NCI-H1417 treated with DMSO at 0.1 percent for 48 hours (cell line): ENCODE measurements around the gene ZSCAN2.
"Not testable (repeated sequence)": the region's sequence is repeated elsewhere in the genome, so short reads cannot be mapped to it uniquely, and the experiment has no call there.

Experiments used
- DNase-seq: peaks from one replicate; lab custom pipeline; 2025; lab: John Stamatoyannopoulos, UW

Gene ZSCAN2

DNA sequence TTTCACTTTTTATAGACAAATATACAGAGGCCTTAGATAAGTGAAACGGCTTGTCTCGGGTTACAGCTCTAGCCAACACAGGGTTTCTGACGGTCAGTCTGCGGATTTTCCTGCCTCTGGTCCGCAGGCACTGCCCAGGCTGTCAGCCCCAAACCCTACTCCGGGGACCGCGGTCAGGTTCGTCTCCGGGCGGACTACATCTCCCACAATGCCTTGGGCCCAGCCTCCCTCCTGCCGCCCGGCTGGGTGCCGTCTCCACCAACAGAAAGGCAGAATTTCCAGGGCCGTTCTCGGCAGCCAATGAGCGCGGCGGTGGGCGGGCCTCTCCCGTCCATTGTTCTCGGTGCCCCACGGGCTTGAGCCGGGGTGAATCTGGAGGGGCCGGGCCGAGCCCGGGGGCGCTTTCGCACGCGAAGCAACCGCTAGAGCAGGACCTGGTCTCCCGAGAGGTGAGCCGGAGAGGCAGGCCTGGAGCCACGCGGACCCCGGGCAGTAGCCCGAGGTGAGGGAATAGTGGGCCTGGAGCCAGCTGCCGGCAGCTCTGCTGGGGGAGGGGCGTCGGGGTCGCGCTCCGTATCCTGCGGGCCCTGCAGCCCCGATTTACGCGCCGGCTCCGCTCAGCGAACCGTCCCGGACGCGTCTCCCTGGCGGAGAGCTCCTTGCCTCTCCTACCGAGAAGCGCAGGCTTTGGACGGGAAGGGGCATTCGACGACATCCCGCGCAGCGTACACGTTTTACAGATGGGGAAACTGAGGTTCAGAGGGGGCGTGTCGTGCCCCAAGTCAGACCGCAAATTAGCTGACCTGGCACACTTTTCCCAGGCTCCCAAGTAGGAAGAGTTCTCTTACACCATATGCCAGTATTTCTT, at the start of gene ZSCAN2:
TSS of gene ZSCAN2 (plus strand) at position 323 of the 868 bp plus-strand sequence. CDS start 2,919 bp downstream, outside the sequence.
- peak; percentile 93 for DNase-seq

DNA sequence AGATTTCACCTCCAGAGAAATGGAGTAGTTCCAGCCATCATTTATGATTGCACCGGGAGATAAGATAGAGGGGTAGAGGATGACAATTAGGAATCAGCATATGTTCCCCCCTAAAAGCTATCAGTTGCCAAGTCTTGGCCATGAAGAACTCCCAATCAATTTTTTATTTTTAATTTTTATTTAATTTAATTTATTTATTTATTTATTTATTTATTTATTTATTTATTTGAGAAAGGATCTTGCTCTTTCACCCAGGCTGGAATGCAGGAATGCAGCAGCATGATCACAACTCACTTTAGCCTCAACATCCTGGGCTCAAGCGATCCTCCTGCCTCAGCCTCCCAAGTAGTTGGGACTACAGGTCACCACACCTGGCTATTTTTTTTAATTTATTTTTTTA, 49.2 kb upstream of the ZSCAN2 start:
- DNase-seq, result not testable (repeated sequence)

DNA sequence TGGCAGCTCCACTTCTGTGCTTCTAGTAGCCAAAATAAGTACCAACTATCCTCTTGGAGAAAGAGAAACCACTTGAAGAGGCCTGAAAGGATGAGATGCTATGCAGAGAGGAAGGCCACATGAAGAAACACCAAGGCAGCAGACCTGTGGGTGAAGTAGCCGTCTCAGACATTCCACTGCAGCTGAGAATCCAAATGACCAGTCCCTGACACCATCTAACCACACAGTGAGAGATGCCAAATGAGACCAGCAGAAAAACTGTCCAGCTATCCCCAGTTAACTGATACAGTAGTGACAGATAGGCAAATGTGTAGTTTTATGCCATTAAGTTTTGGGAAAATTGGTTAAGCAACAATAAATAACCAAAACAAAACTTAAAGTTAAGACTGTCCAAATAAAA, 47.9 kb upstream of the ZSCAN2 start:
- no peak for DNase-seq

DNA sequence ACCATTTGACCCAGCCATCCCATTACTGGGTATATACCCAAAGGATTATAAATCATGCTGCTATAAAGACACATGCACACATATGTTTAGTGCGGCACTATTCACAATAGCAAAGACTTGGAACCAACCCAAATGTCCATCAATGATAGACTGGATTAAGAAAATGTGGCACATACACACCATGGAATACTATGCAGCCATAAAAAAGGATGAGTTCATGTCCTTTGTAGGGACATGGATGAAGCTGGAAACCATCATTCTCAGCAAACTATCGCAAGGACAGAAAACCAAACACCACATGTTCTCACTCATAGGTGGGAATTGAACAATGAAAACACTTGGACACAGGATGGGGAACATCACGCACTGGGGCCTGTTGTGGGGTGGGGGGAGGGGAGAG, 44.1 kb upstream of the ZSCAN2 start:
- DNase-seq, result not testable (repeated sequence)

DNA sequence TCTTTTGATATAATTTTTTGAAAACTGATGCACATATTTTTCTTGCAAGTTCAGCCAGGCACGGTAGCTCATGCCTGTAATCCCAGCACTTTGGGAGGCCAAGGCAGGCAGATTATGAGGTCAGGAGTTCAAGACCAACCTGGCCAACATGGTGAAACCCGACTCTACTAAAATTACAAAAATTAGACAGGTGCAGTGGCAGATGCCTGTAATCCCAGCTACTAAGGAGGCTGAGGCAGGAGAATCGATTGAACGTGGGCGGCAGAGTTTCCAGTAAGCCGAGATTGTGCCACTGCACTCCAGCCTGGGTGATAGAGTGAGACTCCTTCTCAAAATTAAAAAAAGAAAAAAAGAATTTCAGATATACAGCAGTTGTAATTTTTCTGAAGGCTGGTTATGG, 32.8 kb upstream of the ZSCAN2 start:
- DNase-seq, result not testable (repeated sequence)

DNA sequence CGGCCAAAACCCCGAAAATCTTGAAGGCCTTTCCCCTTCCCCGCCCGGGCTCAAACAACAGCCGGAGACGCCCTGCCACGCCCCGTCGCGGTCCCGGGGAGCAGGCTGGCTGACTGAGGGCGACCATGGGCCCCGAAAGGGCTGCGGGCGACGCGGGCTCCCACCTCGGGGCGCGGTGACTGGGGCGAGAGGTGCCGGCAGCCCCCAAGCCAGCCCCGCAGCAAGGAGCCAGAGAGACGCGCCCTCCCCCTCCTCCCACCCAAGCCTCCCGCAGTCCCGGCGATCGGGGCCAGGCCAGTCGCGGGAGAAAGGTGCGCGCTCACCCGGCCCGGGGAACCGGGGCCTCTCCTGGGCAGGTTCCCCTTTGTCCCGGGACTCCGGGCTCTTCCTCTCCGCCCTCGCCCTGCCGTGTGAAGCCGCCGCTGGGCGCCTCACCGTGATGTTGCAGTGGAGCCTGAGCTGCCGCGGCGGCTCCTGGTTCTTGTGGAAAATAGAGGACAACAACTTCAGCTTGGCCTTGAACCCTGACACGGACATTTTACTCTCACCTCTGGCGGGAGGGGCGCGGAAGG, 30.6 kb upstream of the ZSCAN2 start:
- no peak for DNase-seq

DNA sequence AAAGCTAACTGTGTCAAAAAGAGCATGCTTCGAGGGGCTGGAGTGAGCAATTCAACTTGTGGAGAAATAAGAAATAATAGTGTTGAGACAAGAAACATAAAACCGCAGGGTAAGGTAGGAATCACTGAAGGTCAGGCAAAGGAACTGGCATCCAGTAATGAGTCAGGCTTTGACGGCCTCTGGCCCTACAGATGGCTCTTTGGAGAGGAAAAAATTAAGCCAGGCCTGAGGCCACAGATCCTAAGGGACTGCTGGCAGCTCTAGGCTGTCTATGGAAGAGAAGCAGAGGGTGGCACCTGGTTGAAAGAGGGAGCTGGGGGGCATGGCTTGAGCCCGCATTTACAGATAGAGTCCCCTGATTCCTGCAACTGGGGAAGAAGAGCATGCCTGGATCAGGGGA, 28.6 kb upstream of the ZSCAN2 start:
- no peak for DNase-seq

DNA sequence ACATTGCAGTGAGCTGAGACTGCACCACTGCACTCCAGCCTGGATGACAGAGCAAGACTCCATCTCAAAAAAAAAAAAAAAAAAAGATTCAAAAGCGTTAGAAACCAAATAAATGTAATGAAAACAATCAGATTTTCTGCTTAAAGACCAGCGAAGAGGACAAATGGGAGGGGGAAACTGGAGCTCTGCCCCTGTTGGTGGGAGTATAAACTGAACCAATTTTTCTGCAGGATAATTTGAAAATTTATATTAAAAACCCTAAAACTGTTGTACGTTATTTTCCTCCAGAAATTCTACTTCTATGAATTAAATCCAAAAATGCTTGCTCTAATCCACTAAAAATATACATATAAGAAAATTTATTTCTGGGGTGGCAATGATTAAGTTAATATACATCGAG, 25.3 kb upstream of the ZSCAN2 start:
- no peak for DNase-seq

DNA sequence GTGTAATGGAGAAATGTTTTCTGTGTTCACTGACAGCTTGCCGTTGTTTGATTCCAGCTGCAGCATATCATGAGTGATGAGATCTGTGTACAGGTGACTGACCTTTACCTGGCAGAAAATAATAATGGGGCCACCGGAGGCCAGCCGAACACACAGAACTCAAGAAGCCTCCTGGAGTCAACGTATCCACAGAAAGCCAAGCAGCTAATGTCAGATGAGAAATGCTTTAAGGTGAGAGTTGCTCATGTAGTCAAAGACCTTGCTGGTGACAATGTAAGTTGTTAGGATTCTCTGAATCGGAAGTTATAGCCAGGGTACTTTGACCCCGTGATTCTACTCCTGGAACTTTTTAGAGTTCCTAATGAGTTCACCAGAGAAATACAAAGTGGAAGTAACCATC, 22.9 kb upstream of the ZSCAN2 start:
- not testable (repeated sequence) for DNase-seq

DNA sequence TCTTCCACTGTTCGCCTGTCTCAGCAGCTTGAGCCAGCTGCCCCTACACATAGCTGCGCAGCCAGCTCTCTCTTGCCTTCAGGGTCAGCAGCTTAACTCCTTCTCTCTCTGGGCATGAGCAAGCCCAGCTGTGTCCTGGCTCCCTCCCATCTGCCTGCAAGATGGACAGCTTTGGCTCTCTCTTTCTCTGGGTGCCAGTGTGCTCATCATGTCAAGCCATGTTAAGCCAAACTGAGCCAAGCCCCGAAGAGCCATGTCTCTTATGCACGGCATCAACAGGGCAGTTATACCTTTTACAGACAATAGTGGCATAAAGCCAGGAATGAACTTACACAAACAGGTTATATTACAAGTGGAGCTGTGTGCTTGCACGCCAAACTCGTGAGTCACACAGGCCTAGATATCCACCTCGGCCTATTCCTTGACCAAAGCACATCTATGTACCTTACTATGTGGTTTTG, 21.5 kb upstream of the ZSCAN2 start:
- not testable (repeated sequence) for DNase-seq

DNA sequence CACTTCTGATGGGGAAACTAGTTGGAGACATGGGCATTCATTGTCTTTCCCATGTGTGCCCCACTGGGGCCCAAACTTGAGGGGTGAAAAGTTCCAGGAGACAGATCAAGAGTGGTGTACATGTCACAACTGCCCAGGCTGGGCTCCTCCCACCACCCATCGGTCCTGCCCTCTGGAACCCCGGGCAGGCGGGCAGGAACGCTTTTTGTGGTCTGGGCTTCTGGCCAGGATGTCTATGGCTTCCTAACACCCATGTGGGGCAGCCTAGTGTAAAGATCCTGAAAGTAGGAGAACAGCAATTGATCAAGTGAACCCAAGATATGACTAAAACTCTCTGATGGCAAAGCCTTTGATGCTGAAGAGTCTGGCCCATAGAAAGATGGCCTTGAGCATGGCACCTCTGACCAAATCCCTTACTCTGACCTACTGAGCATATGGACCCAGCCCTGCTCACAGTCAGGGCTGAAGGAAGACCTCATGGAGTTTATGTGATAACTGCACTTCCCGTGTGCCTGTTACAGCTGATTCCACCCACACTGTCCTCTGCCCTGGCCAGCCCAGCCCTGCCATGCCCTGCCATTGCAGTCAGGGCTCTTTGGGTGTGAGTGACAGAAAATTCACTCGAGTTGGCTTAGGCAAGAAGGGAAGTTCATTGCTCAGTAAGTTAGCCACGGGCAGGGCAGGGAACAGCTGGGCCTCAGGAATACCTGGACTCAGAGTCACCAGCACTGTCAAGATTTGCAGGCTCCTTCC, 19.0 kb upstream of the ZSCAN2 start:
- not testable (repeated sequence) for DNase-seq

DNA sequence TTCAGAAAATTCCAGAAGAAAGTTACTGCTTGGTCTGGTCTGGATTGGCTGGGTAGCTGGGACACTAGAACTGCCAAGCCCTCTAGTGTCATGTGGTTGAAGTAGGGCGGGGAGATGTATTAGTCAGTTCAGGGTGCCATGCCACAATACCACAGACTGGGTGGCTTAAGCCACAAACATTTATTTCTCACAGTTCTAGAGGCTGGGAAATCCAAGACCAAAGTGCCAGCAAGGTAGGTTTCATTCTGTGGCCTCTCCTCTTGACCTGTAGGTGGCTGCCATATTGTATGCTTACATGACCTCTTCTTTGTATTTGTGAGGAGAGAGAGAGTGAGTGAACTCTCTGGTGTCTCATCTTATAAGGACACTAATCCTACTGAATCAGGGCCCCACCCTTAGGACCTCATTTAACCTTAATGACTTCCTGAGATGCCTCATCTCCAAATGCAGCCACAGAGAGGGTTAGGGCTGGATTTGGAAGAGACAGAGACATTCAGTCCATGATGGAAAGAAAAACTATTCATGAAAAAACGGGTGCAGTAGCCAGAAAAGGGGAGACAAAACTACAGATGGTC, 18.1 kb upstream of the ZSCAN2 start:
- no peak for DNase-seq

DNA sequence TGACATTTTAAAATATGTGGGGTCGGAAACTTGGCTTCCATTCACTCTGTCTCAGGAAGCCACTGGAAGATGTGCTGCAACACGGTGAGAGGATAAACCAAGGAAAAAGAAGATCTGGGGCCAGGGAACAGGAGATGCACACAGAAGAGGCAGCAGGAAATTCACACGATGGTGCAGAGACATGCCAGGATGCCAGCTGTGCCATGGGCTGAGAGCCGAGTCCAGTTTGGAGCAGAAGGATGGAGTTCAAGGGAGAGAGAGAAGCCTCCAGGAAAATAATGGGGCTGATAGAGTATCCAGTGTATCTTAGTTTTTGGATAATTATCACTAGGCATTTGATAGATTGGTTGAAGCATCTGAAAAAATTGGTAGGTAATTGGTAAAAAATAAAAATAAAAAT, 16.9 kb upstream of the ZSCAN2 start:
- DNase-seq, result not testable (repeated sequence)

DNA sequence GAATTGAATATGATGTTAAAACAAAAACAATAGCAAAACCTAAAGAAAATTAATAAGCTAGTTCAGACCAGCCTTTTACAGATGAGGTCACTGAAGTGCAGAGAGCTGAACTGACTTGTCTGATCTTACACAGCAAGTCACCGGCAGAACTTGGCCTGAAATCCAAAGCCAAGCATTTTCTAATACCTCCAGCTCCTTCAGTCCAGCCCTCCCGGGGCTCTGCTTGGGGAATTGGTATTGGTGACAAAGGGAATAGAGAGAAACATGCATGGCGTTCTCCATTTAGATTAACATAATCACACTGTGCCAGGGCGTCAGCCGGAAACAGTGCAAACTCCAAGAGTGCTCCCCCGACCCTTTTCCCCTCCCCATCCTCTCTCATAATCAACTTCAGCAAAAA, 14.1 kb upstream of the ZSCAN2 start:
- DNase-seq, result no peak

DNA sequence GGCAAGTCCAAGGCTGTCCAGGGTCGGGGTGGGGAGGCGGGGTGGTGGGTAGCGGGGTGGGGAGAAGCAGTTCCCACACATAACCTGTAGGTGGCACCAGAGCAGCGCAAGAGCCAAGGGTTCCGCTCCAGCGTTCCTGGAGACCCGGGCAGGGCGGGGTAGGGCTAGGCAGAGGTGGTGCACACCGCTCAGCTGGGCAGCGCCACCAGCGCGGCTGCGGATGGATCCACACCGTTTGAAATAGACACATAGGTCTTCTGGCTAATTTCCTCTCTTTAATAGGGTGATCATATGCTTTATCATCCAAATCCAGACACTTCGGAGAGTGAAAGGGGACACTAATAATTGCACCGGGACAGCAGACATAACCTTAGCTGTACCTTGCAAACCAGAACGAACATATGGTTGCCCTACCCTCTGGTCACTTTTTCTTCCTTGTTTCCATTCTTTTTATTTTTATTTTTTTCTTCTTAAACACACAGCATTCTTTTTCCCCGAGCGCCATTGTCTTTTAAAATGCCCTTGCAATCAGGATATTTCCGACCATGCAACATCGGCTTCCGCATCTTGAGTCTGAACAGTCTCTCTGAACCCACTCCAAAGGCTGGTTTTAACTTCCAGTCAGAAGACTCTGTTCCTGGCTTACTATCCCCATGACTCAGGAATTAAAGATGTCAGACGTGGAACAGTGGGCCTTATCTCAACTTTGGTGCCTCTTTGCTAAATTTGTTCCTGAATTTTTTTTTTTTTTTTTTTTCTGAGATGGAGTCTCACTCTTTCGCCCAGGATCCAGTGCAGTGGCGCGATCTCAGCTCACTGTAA, 12.5 kb upstream of the ZSCAN2 start:
- peak; percentile 35 for DNase-seq

DNA sequence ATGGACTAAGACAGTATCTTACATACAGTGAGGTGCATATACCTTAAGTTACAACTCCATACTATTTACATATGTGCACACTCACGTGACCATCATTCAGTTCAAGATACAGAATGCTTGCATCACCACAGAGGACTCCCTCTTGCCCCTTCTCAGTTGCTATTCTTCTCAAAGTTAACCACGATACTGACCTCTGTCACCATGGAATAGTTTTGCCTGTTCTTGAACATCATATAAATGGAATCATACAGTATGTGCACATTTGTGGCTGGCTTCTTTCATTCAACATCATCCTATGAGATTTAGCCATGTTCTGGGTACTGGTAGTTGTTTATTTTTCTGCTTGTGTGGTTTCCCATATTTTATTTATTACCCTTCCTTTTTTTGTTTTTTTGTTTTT, 10.4 kb upstream of the ZSCAN2 start:
- DNase-seq, result no peak

DNA sequence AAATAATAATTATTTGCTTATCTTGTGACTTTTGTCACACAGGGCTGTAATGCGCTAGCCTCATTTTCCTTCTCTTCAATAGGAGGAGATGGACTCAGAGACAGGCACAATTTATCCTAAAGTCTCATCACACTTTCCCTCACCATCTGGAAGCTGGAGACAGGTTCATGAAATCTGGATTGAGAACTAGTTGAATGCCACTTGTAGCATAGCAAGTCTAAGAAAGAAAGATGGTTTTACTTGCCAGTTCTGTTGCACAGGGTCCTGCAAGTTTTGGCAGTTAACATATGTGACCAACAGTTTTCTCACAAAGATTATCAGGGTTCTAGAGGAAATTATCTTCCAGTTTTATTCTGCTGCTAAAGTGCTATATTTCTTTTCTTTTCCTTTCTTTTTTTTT, 9.0 kb upstream of the ZSCAN2 start:
- no peak for DNase-seq

DNA sequence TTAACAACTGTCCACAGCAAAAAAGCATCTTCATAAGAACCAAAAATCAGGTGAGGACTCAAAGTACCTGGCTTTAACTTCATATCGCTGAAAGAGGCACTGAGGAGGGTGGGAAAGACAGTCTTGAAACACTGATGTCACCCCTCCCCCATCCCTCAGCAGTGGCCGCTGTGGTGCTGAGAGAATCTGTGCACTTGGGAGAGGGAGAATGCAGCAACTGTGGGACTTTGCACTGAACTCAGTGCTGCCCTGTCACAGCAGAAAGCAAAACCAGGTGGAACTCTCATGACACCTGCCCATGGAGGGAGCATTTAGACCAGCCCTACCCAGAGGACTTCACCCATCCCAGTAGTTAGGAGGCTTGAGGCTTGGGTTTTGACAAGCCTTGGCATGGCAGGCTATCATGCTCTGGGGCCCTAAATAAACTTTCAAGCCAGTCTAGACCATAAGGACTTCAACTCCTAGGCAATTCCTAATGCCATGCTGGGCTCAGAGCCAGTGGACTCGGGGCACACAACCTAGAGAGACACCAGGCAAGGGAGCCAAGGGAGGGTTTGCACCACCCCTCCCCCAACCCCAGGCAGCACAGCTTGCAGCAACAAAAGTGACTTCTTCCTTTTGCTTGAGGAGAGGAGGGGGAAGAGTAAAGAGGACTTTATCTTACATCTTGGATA, 6.1 kb upstream of the ZSCAN2 start:
- DNase-seq, result no peak

DNA sequence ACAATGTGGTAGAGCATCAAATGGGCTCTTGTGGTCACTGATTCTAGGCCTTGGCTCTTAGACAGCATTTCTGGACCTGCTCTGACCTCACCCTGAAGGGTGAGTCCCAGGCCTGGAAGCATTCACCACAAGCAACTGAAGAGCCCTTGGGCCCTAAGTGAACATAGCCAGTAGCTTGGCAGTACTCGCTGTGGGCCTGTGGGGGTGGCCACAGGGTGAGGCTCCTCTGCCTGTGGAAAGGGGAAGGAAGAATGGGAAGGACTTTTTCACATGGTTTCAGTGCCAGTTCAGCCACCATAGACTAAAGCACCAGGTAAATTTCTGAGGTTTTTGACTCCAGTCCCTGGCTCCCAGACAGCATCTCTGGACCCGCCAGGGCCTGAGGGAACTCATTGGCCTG, 5.1 kb upstream of the ZSCAN2 start:
- DNase-seq, result no peak

DNA sequence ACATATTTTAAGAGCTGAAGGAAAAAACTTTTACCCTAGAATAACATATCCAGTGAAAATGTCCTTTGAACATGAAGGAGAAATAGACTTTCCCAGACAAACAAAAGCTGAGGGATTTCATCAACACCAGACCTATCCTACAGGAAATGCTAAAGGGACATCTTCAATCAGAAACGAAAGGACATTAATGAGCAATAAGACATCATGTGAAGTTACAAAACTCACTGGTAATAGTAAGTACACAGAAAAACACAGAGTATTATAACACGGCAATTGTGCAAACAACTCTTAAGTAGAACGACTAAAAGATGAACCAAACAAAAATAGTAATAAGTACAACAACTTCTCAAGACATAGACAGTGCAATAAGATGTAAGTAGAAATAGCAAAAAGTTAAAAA, 3.5 kb upstream of the ZSCAN2 start:
- DNase-seq, result no peak

DNA sequence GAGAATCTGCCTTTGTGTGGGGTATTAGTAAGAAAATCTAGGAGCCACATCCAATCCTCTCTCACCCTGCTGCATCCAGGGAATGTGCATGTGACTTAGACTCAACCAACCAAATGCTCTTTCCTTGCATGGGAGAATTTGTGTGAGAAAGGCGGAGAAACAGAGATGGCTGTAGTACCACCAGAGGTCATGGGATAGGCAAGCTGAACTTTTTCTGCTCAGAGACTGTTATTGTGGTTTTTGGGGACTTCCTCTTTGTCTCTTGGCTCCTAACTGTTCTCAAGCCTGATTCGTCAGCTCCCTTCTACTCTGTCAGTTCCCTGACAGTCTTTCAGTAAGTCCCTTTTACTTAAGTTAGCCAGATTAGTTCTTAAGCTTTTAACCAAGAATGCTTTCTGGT, 2.6 kb upstream of the ZSCAN2 start:
- DNase-seq, result no peak
